ENCODE data around the gene GPRIN1.

The GPRIN1 gene

GRCh38 chr5:176609724-176610434, at the start of gene GPRIN1:
GPRIN1 (minus strand) TSS chr5:176610156; CDS start chr5:176599834, 10,322 bp downstream.
- DNase-seq = peak; percentile 55

GRCh38 chr5:176659512-176659839, 49.5 kb upstream of the GPRIN1 start:
- DNase-seq = no peak

GRCh38 chr5:176658817-176659511, 49.0 kb upstream of the GPRIN1 start:
- no peak for DNase-seq

- DNase-seq = peak; percentile 15
Measured at GRCh38 chr5:176658007-176658599, 48.1 kb upstream of the GPRIN1 start.

- DNase-seq = no peak
Measured at GRCh38 chr5:176656467-176656990, 46.6 kb upstream of the GPRIN1 start.

GRCh38 chr5:176654856-176655255, 44.9 kb upstream of the GPRIN1 start:
- DNase-seq = no peak

GRCh38 chr5:176653401-176654385, 43.7 kb upstream of the GPRIN1 start:
- no peak for DNase-seq

- no peak for DNase-seq
Measured at GRCh38 chr5:176652136-176652535, 42.2 kb upstream of the GPRIN1 start.

GRCh38 chr5:176651472-176651980, 41.6 kb upstream of the GPRIN1 start:
- no peak for DNase-seq

GRCh38 chr5:176650354-176650884, 40.5 kb upstream of the GPRIN1 start:
- no peak for DNase-seq

- DNase-seq = no peak
Measured at GRCh38 chr5:176648474-176649194, 38.7 kb upstream of the GPRIN1 start.

- peak; percentile 38 for DNase-seq
Measured at GRCh38 chr5:176647843-176648473, 38.0 kb upstream of the GPRIN1 start.

GRCh38 chr5:176647030-176647842, 37.3 kb upstream of the GPRIN1 start, which contains the start of gene TSPAN17:
TSPAN17 (plus strand) TSS chr5:176647484; CDS start chr5:176647616, 132 bp downstream.
- DNase-seq = peak; percentile 99

GRCh38 chr5:176646707-176647029, 36.7 kb upstream of the GPRIN1 start:
- DNase-seq = no peak

GRCh38 chr5:176646049-176646706, 36.2 kb upstream of the GPRIN1 start:
- DNase-seq = no peak

GRCh38 chr5:176644878-176645670, 35.1 kb upstream of the GPRIN1 start:
- DNase-seq = no peak

GRCh38 chr5:176644294-176644693, 34.3 kb upstream of the GPRIN1 start:
- no peak for DNase-seq

GRCh38 chr5:176643491-176644219, 33.7 kb upstream of the GPRIN1 start:
- DNase-seq = no peak
